Measurements from ENCODE around the gene KCNK16.

Gene KCNK16

DNA sequence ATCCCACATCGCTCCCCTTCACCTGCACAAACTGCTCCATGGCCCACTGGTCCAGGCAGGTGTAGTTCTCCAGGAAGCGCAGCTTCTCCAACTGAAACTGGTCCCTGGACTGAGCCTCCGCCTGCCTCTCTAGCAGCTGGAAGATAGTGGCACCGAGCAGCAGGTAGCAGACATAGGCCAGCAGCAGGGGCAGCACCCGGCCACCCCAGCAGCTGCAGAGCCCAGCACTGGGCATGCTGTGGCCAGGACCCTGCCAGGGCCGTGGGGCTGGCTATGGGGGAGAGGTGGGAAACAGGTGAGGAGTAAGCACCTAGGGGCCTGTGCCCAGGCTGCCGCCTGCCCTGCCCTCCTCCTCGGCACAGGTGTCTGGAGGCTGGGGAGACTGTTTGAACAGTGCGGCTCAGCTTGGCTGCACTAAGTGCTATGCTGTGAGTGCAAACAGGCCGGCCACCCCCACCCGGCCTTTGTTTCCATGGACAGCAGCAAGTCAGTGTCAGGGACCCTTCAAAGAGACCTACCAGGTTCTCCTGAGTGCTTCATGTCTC lies at the start of gene KCNK16:
Gene KCNK16 (minus strand): TSS at position 397 of the 545 bp plus-strand sequence. CDS start 162 bp downstream, at position 235.
- H3K9me3 ChIP-seq (ENCODE audit: control insufficient read depth, low read depth, low read length): no peaks in the 10 kb centered on the region
- H3K27ac ChIP-seq (ENCODE audit: low read length): no peak within 1 kb of the TSS
- H3K4me3 ChIP-seq (ENCODE audit: low read length): no peak within 1 kb of the TSS
- H3K27me3 ChIP-seq (ENCODE audit: control insufficient read depth, insufficient read depth, low read length): no peaks in the 10 kb centered on the region
- H3K9ac ChIP-seq (ENCODE audit: low read length): no peak within 1 kb of the TSS
- no peaks in the 10 kb centered on the region for H3K36me3 ChIP-seq (ENCODE audit: control insufficient read depth, low read depth, low read length)
- H3K4me1 ChIP-seq (ENCODE audit: control insufficient read depth, low read depth, low read length): no peaks in the 10 kb centered on the region

DNA sequence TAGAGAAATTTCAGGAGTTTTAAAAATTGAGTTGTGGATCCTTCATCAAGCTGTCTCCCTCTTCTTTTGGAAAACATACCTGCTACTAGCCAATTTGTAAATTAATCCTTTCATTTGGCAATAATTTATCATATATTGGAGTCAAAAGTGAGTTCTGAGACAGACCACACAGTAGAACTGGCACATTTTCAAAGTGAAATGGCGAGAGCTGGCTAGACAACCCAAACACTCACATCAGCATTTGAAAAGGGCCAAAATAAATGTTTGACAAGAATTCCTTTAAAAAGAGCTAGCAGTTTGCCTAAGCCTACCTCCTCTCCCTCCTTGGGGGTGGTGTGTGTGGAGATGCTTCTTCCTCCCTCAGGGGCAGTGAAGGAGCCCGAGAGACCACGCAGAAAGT lies 47.9 kb upstream of the KCNK16 start:
- Histone ChIP-seq H3K4me3 (ENCODE audit: low read length) (no peak overlapping the region), H3K9ac (ENCODE audit: low read length) (no peak overlapping the region), H3K9me3 (ENCODE audit: control insufficient read depth, low read depth, low read length) (no peaks in the 10 kb centered on the region), H3K4me1 (ENCODE audit: control insufficient read depth, low read depth, low read length) (no peaks in the 10 kb centered on the region), H3K36me3 (ENCODE audit: control insufficient read depth, low read depth, low read length) (no peaks in the 10 kb centered on the region), H3K27me3 (ENCODE audit: control insufficient read depth, insufficient read depth, low read length) (no peaks in the 10 kb centered on the region), H3K27ac (ENCODE audit: low read length) (no peak overlapping the region)

DNA sequence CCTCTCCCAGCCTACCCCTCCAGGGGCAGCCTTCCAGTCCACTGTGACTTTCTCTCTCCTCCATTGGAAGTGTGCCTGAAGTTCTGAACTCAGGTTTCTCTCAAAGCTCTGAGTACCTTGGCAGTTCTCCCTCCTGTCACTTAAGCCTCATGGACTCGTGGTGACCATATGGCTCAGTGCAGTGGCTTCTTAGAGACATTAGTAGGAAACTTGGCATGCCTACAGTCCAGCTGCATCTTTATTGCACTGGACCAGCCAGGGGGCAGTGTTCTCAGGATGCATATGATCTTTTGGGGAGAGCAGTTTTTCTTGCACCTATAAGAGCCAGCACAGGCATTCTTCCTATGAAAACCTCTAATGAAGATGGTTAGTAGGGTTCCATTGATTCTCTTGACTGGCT lies 47.5 kb upstream of the KCNK16 start:
- Histone ChIP-seq H3K27ac (ENCODE audit: low read length) (no peak overlapping the region), H3K4me1 (ENCODE audit: control insufficient read depth, low read depth, low read length) (no peaks in the 10 kb centered on the region), H3K36me3 (ENCODE audit: control insufficient read depth, low read depth, low read length) (no peaks in the 10 kb centered on the region), H3K27me3 (ENCODE audit: control insufficient read depth, insufficient read depth, low read length) (no peaks in the 10 kb centered on the region), H3K4me3 (ENCODE audit: low read length) (no peak overlapping the region), H3K9ac (ENCODE audit: low read length) (no peak overlapping the region), H3K9me3 (ENCODE audit: control insufficient read depth, low read depth, low read length) (no peaks in the 10 kb centered on the region)

DNA sequence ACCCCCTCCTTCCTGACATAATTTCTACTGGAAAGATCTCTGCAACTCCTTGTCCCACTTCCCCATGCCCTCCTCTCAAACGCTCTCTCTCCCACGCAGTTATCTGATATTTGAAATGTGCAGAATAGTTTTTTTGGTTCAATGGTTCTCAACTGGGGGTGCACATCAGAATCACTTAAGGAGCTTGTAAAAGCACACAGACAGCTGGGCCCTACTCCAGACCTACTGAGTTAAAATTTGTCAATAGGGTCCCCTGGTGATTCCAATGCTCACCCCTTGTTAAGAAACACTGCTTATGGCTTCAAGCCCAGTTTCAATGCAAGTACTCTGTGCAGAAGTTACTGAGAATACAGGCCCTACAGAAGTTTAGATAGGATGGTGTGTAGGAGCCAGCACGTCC lies 45.2 kb upstream of the KCNK16 start:
- no peaks in the 10 kb centered on the region for H3K4me1 ChIP-seq (ENCODE audit: control insufficient read depth, low read depth, low read length)
- no peaks in the 10 kb centered on the region for H3K9me3 ChIP-seq (ENCODE audit: control insufficient read depth, low read depth, low read length)
- no peak overlapping the region for H3K27ac ChIP-seq (ENCODE audit: low read length)
- H3K9ac ChIP-seq (ENCODE audit: low read length): no peak overlapping the region
- no peaks in the 10 kb centered on the region for H3K36me3 ChIP-seq (ENCODE audit: control insufficient read depth, low read depth, low read length)
- no peaks in the 10 kb centered on the region for H3K27me3 ChIP-seq (ENCODE audit: control insufficient read depth, insufficient read depth, low read length)
- no peak overlapping the region for H3K4me3 ChIP-seq (ENCODE audit: low read length)

DNA sequence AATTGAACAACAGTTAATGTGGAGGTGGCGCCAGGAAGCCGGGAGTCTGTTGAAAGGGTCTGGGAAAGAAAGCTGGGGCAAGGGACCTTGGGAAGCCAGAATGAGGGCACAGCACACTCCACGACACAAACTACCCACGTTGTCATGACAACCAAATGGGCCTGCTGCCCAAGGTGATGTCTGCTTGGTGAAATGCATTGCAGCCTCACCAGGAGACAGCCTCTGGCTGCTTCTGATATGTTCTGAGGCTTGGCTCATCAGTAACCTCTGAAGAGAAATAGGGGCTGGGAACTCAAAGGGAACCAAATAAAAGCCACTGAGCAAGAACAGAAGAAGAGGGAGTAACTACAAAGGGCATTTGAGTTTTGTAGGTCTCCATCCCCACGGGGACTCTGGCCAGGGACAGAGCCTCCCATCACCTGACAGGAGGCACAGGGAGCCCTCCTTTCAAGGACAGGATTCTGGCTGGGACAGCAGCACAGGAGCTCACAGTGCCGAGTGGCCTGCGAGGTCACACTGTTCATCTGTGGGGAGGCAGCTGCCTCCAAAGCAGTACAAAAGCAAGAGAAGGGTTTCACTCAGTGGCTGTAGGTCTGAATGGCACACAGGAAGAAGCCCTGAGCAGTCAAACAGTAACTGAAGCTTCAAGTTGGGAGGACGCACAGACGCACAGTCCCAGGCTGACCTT lies 44.6 kb upstream of the KCNK16 start:
- Histone ChIP-seq H3K36me3 (ENCODE audit: control insufficient read depth, low read depth, low read length) (no peaks in the 10 kb centered on the region), H3K9me3 (ENCODE audit: control insufficient read depth, low read depth, low read length) (no peaks in the 10 kb centered on the region), H3K4me1 (ENCODE audit: control insufficient read depth, low read depth, low read length) (peaks cover 3% of the 10 kb centered on the region), H3K4me3 (ENCODE audit: low read length) (no peak overlapping the region), H3K27ac (ENCODE audit: low read length) (no peak overlapping the region), H3K27me3 (ENCODE audit: control insufficient read depth, insufficient read depth, low read length) (no peaks in the 10 kb centered on the region), H3K9ac (ENCODE audit: low read length) (no peak overlapping the region)

DNA sequence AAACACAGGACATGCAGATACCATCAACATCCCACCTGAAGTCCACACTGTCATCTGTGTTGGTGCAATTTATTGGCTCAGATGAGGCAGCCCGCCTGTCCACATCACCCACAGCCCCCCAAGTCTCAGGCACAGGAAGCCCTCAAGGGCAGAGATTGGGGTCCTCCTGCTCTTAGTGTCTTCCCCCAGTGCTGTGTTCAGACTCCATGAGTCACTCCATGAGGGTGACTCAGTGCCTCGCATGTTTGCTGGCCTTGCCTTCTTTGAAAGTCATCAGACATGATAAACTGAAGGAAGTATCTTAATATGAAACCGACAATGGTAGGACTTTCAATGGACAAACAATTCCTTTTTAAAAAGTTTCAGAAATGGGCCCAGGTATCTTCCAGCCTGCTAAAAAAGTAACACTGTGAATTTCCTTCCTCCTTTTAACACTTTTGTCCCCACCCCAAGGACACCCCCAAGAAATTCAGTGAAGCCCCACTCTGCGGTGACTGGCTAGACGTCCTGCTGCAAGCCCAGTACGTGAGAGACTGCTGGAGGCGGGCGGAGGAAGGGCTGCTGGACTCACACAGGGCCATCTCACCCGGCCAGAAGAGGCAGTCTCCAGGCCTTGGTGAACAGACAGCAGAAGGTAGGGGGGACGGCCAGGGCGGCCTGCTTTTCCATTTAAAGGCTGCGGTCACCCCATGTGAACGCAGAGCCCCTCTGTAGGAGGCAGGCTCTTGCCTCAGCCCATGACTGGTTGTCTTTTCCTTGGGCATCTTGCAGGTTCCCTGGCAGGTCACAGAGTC lies 43.0 kb upstream of the KCNK16 start:
- peaks cover 4% of the 10 kb centered on the region for H3K4me1 ChIP-seq (ENCODE audit: control insufficient read depth, low read depth, low read length)
- no peak overlapping the region for H3K9ac ChIP-seq (ENCODE audit: low read length)
- H3K27me3 ChIP-seq (ENCODE audit: control insufficient read depth, insufficient read depth, low read length): no peaks in the 10 kb centered on the region
- H3K36me3 ChIP-seq (ENCODE audit: control insufficient read depth, low read depth, low read length): no peaks in the 10 kb centered on the region
- H3K27ac ChIP-seq (ENCODE audit: low read length): no peak overlapping the region
- H3K4me3 ChIP-seq (ENCODE audit: low read length): no peak overlapping the region
- H3K9me3 ChIP-seq (ENCODE audit: control insufficient read depth, low read depth, low read length): no peaks in the 10 kb centered on the region

DNA sequence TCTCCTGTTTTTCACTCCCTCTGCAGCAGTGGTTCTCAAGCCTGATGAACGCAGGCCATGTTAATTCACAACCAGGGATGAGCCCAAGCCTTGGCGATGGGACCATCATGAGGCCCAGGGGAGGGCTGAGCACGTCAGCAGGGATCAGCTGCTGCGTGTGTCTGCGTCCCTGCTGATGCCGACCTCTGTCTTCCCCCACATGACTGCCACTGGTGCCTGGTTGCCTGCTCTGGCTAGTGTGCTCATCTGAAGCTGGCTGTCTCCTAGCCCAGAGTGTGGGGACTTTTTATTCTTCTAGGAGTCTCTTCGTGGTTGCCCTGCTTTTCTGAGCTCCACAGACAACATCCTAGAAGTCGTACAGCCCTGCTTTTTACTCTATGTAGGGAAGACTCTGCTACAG lies 40.8 kb upstream of the KCNK16 start:
- Histone ChIP-seq H3K9me3 (ENCODE audit: control insufficient read depth, low read depth, low read length) (no peaks in the 10 kb centered on the region), H3K4me1 (ENCODE audit: control insufficient read depth, low read depth, low read length) (peaks cover 4% of the 10 kb centered on the region), H3K36me3 (ENCODE audit: control insufficient read depth, low read depth, low read length) (no peaks in the 10 kb centered on the region), H3K27me3 (ENCODE audit: control insufficient read depth, insufficient read depth, low read length) (no peaks in the 10 kb centered on the region), H3K4me3 (ENCODE audit: low read length) (no peak overlapping the region), H3K27ac (ENCODE audit: low read length) (no peak overlapping the region), H3K9ac (ENCODE audit: low read length) (no peak overlapping the region)

DNA sequence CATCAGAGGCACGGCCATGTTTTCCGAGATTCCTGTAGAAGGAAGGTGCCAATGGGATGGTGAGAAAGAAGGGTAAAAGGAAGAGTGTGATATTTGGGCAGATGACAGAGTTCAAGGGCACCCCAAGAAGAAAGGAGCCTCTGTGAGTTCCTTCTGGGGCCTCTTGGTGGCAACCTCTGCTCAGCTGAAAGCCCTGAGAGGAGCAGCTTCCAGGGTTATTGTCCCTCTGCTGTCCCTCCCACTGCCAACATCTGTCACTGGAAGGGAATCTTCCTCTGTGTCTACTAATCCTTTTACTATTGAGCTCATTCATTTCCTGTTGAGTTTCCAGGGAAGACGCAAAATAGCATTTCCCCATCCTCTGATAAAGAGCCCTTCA lies 40.0 kb upstream of the KCNK16 start:
- Histone ChIP-seq H3K27me3 (ENCODE audit: control insufficient read depth, insufficient read depth, low read length) (no peaks in the 10 kb centered on the region), H3K4me3 (ENCODE audit: low read length) (no peak overlapping the region), H3K4me1 (ENCODE audit: control insufficient read depth, low read depth, low read length) (peaks cover 4% of the 10 kb centered on the region), H3K27ac (ENCODE audit: low read length) (no peak overlapping the region), H3K36me3 (ENCODE audit: control insufficient read depth, low read depth, low read length) (no peaks in the 10 kb centered on the region), H3K9ac (ENCODE audit: low read length) (no peak overlapping the region), H3K9me3 (ENCODE audit: control insufficient read depth, low read depth, low read length) (no peaks in the 10 kb centered on the region)

DNA sequence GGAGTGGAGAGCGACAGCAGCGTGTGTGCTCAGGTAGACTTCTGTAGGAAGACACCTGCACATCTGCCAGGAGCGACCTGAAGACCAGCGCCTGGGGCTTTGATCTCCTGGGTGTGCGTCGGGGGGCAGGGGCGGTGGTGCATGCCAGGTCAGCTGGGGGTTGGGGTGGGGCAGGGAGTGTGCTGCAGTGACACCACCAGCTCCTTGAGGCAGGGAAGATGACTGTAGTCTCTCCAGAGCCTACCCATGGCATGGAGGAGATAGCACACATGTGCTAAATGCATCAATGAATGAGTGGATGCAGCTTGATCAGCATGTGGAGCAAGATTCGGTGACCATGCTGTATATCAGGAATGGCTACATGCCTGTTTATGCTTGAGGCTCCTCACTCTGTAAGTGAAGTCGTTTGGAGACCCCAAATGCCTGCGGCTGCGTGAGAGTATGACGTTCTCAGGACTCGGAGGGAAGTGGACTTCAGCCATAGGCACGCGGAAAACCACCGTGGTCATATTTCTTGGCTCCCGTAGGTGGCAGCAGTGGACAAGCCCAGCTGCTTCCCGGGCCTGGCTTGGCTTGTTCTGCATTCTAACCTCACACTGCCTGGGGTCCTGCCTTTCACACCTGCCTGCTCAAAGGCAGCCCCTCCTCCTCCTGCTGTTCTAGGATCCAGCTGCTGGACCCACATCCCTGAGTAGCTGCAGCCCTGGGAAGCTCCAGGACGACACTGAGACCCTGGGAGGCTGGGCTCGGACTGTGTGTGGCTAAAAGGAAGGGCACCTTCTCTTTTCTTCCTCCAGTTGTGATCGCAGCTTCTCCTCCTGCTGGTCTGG lies 39.4 kb upstream of the KCNK16 start:
- H3K36me3 ChIP-seq (ENCODE audit: control insufficient read depth, low read depth, low read length): no peaks in the 10 kb centered on the region
- H3K9ac ChIP-seq (ENCODE audit: low read length): no peak overlapping the region
- no peaks in the 10 kb centered on the region for H3K9me3 ChIP-seq (ENCODE audit: control insufficient read depth, low read depth, low read length)
- H3K27me3 ChIP-seq (ENCODE audit: control insufficient read depth, insufficient read depth, low read length): no peaks in the 10 kb centered on the region
- H3K4me3 ChIP-seq (ENCODE audit: low read length): no peak overlapping the region
- H3K27ac ChIP-seq (ENCODE audit: low read length): no peak overlapping the region
- peaks cover 4% of the 10 kb centered on the region for H3K4me1 ChIP-seq (ENCODE audit: control insufficient read depth, low read depth, low read length)

DNA sequence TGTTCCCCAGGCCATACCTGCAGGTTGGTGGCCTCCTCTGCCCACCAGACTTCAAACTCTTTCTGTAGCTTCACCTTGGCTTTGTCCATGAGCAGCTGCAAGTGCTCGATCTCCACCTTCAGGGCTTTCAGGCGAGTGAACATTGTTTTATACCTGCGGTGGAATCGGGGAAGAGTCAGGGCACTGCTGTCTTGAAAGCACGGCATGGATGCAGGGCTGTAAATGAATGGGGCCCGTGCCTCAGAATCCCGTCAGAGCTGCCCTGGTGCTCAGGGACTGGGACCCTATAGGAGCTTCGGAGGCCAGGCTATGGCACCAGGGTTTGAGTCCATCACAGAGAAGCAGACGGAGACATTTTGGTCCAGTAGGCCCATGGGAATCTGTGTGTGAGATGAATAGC lies 37.9 kb upstream of the KCNK16 start:
- no peak overlapping the region for H3K4me3 ChIP-seq (ENCODE audit: low read length)

DNA sequence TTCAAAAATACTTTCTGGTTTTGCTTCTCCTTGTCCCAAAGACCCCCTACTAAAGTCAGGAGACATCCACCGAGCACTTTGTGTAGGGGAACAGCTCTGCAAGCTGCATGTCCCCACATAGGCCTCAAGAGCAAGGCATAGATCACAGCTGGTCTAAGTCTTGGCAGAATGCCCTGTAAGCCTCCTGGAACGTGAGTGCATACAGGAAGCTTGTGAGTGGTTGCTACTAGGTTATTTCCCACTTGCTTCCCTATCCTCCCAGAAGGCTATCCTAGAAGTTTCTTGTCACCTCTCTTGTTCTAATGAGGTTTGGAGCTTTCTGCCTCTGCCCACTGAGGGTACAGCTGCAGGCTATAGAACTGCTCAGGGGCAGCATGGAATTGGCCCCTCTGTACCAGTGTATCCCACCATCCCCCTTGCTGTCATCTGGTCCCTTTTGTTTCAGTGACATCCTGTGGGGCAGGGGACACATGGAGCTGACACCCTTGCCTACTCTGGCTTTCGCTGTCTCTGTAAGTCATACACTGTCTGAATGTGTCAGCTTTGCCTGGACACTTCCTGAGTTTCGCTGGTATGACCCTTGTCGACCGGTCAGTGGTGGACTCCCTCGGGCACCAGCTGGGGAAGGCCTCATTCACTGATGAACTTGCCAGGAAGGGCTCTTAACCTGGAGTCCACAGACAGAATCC lies 35.6 kb upstream of the KCNK16 start:
- no peaks in the 10 kb centered on the region for H3K36me3 ChIP-seq (ENCODE audit: control insufficient read depth, low read depth, low read length)
- no peak overlapping the region for H3K9ac ChIP-seq (ENCODE audit: low read length)
- no peak overlapping the region for H3K4me3 ChIP-seq (ENCODE audit: low read length)
- no peak overlapping the region for H3K27ac ChIP-seq (ENCODE audit: low read length)
- H3K4me1 ChIP-seq (ENCODE audit: control insufficient read depth, low read depth, low read length): peaks cover 4% of the 10 kb centered on the region
- H3K27me3 ChIP-seq (ENCODE audit: control insufficient read depth, insufficient read depth, low read length): no peaks in the 10 kb centered on the region
- H3K9me3 ChIP-seq (ENCODE audit: control insufficient read depth, low read depth, low read length): no peaks in the 10 kb centered on the region

More for the DNA sequence above, 37.9 kb upstream of the KCNK16 start:
- Histone ChIP-seq H3K9ac (ENCODE audit: low read length) (no peak overlapping the region), H3K9me3 (ENCODE audit: control insufficient read depth, low read depth, low read length) (no peaks in the 10 kb centered on the region), H3K27me3 (ENCODE audit: control insufficient read depth, insufficient read depth, low read length) (no peaks in the 10 kb centered on the region), H3K27ac (ENCODE audit: low read length) (no peak overlapping the region), H3K4me1 (ENCODE audit: control insufficient read depth, low read depth, low read length) (peaks cover 4% of the 10 kb centered on the region), H3K36me3 (ENCODE audit: control insufficient read depth, low read depth, low read length) (no peaks in the 10 kb centered on the region)

Measured in iPS-18a (cell line).